RWPE1 (cell line): ENCODE data around the gene AKAP11.
A peak's percentile ranks its signal among the peaks of the same experiment; 100 is the strongest.
"Not testable (repeated sequence)": the region's sequence is repeated elsewhere in the genome, so short reads cannot be mapped to it uniquely, and the experiment has no call there.

Experiments used
- CTCF ChIA-PET: fragments of 350-600 bp; sonication (Branson Sonifier 250); formaldehyde crosslinking; extraction: SDS; loops from one replicate; lab custom pipeline; 2021; lab: Yijun Ruan, JAX
- POLR2A ChIA-PET: fragments of 400-600 bp; formaldehyde crosslinking; extraction: SDS; loops from one replicate; lab custom pipeline; 2020; ENCODE audit warnings: antibody characterized with exemption; ENCODE audit not compliant: low non-redundant PET; lab: Yijun Ruan, JAX
- DNase-seq: peaks from one replicate; pipeline ENCODE4 v3.0.0; 2012; ENCODE audit warnings: low spot score
- H3K27ac ChIP-seq: fragments of 450-650 bp; 2 replicates; pipeline ENCODE4 v1.5.1; 2017
- CTCF ChIP-seq: fragments of 450-650 bp; conservative IDR thresholded peaks from 2 replicates; pipeline ENCODE4 v1.5.1; 2017; ENCODE audit warnings: low read depth, mild to moderate bottlenecking

Gene AKAP11

GRCh38 chr13:42272115-42272803 is at the start of gene AKAP11:
Gene AKAP11 (plus strand): TSS chr13:42272152. CDS start chr13:42286349, 14,197 bp downstream.
- ChIA-PET CTCF (interaction anchor here (0.6 to 0.8 kb wide), 2 partner anchors 22 to 62 kb away, joined by 3 read pairs; no protein-coding TSS in a partner anchor), POLR2A (no interaction called here)
- peak within 1 kb of the TSS; percentile 88 for H3K27ac ChIP-seq
- no peak for TF ChIP-seq CTCF
- DNase-seq = peak; percentile 44

- no peak for DNase-seq
- POLR2A ChIA-PET = no interaction called here
- no peak for TF ChIP-seq CTCF
- no peak overlapping the region for H3K27ac ChIP-seq
- CTCF ChIA-PET = interaction anchor here (0.7 kb wide), 1 partner anchor 25 kb away, joined by 4 read pairs; no protein-coding TSS in a partner anchor
Measured at GRCh38 chr13:42223681-42224080, 48.3 kb upstream of the AKAP11 start.

- ChIA-PET CTCF (no interaction called here), POLR2A (no interaction called here)
- no peak for DNase-seq
- no peak for TF ChIP-seq CTCF
- H3K27ac ChIP-seq = no peak overlapping the region
Measured at GRCh38 chr13:42225051-42225450, 46.9 kb upstream of the AKAP11 start.

- POLR2A ChIA-PET, DNase-seq, H3K27ac ChIP-seq: not testable (repeated sequence)
- CTCF ChIA-PET = interaction anchor here (0.6 kb wide), 1 partner anchor 880 kb away, joined by 4 read pairs; no protein-coding TSS in a partner anchor
Measured at GRCh38 chr13:42226759-42227158, 45.2 kb upstream of the AKAP11 start.

- H3K27ac ChIP-seq = no peak overlapping the region
- POLR2A ChIA-PET = interaction anchor here (0.6 kb wide), 1 partner anchor 10 kb away, joined by 11 read pairs; no protein-coding TSS in a partner anchor
Measured at GRCh38 chr13:42228527-42228926, 43.4 kb upstream of the AKAP11 start.

GRCh38 chr13:42229287-42229686 is 42.7 kb upstream of the AKAP11 start:
- ChIA-PET CTCF (no interaction called here), POLR2A (no interaction called here)
- no peak overlapping the region for H3K27ac ChIP-seq
- no peak for TF ChIP-seq CTCF
- no peak for DNase-seq

More at GRCh38 chr13:42228527-42228926, 43.4 kb upstream of the AKAP11 start:
- no peak for TF ChIP-seq CTCF
- no peak for DNase-seq
- CTCF ChIA-PET = no interaction called here

- ChIA-PET POLR2A (no interaction called here), CTCF (interaction anchor here (0.5 kb wide), 1 partner anchor 17 kb away, joined by 5 read pairs; no protein-coding TSS in a partner anchor)
- no peak for DNase-seq
Measured at GRCh38 chr13:42232671-42233070, 39.3 kb upstream of the AKAP11 start.

More at GRCh38 chr13:42232671-42233070, 39.3 kb upstream of the AKAP11 start:
- no peak overlapping the region for H3K27ac ChIP-seq
- TF ChIP-seq CTCF = no peak
